Measurements from ENCODE around the gene GLIPR2.
"Not testable (repeated sequence)": the region's sequence is repeated elsewhere in the genome, so short reads cannot be mapped to it uniquely, and the experiment has no call there.

GLIPR2 gene

DNA sequence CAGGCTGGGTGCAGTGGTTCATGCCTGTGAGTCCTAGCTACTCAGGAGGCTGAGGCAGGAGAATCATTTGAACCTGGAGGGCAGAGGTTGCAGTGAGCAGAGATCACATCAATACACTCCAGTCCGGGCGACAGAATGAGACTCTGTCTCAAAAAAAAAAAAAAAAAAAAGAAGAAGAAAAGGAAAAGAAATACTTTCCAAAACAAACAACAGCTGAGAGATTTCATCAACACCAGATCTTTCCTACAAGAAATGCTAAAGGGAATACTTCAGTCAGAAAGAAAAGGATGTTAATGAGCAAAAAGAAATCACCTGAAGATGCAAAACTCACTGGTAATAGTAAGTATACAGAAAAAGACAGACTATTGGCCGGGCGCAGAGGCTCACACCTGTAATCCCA, 41.0 kb downstream of the GLIPR2 start:
- Histone ChIP-seq H3K27ac (no peak overlapping the region), H3K36me3 (no peaks in the 10 kb centered on the region), H3K4me2 (no peak overlapping the region), H3K4me1 (peaks cover 4 to 19% (median 12%) of the 10 kb centered on the region in 10 experiments; a peak in 15 of 20 replicates), H3K9me3 (replicated peaks in 1 of 11) (peaks cover 4 to 20% (median 16%) of the 10 kb centered on the region in 11 experiments; a peak in 19 of 22 replicates), H3K4me3 (no peak overlapping the region), H4K20me1 (no peaks in the 10 kb centered on the region), H3K27me3 (no peaks in the 10 kb centered on the region), H3K9ac (no peak overlapping the region)
- TF ChIP-seq Cebpa-rat (IDR thresholded peaks at IDR 0.05), result no peak

DNA sequence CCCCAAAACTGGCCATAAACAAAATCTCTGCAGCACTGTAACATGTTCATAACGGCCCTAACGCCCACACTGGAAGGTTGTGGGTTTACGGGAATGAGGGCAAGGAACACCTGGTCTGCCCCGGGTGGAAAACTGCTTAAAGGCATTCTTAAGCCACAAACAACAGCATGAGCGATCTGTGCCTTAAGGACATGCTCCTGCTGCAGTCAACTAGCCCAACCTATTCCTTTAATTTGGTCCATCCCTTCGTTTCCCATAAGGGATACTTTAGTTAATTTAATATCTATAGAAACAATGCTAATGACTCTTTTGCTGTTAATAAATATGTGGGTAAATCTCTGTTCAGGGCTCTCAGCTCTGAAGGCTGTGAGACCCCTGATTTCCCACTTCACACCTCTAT, 43.7 kb downstream of the GLIPR2 start:
- not testable (repeated sequence) for H3K9ac ChIP-seq, H4K20me1 ChIP-seq, H3K27me3 ChIP-seq, H3K4me2 ChIP-seq, H3K4me3 ChIP-seq, H3K36me3 ChIP-seq, H3K27ac ChIP-seq
- H3K4me1 ChIP-seq, result peaks cover 4 to 19% (median 12%) of the 10 kb centered on the region in 10 experiments; a peak in 15 of 20 replicates
- H3K9me3 ChIP-seq (replicated peaks in 1 of 11), result peaks cover 4 to 20% (median 16%) of the 10 kb centered on the region in 11 experiments; a peak in 19 of 22 replicates

DNA sequence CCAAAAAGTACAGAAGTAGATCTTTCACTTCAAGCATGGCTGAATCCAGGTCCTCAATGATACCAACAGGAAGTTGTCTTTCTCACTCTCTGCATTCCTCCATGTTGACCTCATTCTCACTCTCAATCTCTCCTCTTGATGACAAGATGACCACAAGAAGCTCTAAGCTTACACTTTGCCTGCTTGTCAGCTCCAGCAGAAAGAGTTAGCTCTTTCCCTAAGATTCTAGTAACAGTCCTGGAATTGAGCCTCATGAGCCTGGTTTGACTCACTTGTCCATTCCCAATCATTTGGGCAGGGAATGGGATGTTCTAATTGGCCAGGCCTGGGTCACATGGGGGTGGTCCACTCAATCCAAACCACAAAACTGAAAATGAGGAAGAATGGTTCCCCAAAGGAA, 50.9 kb downstream of the GLIPR2 start:
- Histone ChIP-seq H3K9ac (no peak overlapping the region), H3K4me3 (no peak overlapping the region), H3K4me2 (peak overlapping the region in 6 of 11 experiments; percentile 2 to 48 (median 30); a peak in 12 of 22 replicates), H3K27ac (no peak overlapping the region), H3K4me1 (peaks cover 21 to 28% (median 23%) of the 10 kb centered on the region in 10 experiments), H3K9me3 (replicated peaks in 1 of 11) (no peaks in the 10 kb centered on the region), H4K20me1 (peaks cover 9 to 16% (median 11%) of the 10 kb centered on the region in 11 experiments; a peak in 21 of 22 replicates), H3K36me3 (no peaks in the 10 kb centered on the region), H3K27me3 (no peaks in the 10 kb centered on the region)
- TF ChIP-seq Cebpa-rat (IDR thresholded peaks at IDR 0.05), result no peak

DNA sequence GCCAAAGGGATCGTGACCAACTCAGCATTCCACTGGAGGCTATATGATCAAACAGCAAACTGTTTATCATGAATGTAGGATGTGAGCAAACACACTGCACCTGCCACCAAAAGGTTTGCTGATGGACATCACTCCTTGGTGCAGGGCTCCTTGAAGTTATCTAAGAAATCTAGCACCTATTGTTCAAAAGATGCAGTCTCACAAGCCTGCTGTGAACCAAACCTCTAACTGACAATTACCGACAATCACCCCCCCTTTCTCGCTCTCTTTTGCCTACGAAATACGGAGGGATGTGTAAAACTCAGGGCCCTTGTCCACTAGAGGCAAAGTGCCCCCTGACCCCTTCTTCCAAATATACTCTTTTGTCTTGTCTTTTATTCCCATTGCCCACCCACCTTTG, 51.7 kb downstream of the GLIPR2 start:
- H3K4me2 ChIP-seq, result no peak overlapping the region
- H3K9ac ChIP-seq, result no peak overlapping the region
- no peak overlapping the region for H3K27ac ChIP-seq
- peaks cover 23 to 36% (median 31%) of the 10 kb centered on the region in 10 experiments for H3K4me1 ChIP-seq
- H3K36me3 ChIP-seq, result 0 out of 22 replicates have a peak, but pooled peaks cover 0 to 3% (median 0%) of the 10 kb centered on the region in 11 experiments
- no peak for TF ChIP-seq Cebpa-rat (IDR thresholded peaks at IDR 0.05)
- H4K20me1 ChIP-seq, result peaks cover 17 to 24% (median 19%) of the 10 kb centered on the region in 11 experiments; a peak in 21 of 22 replicates
- no peak overlapping the region for H3K4me3 ChIP-seq
- H3K9me3 ChIP-seq (replicated peaks in 1 of 11), result no peaks in the 10 kb centered on the region
- H3K27me3 ChIP-seq, result no peaks in the 10 kb centered on the region

DNA sequence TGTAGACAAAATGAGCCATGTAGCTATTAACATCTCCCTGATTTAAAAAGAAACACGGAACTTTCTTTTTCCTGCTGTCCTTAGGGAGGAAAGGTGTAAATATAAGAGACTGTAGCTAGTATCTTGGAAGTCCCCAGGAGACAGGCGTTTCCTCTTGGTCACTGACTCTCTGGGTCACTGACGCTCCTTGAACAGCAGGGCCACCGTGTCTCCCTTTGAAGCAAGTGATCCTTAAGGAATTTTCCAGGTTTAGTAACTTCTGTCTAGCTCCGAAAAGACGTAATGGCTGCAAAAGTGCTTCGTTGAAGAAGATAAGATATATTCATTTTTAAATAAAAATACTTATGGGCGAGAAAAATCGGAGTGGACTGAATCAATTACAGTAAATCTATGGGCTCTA, 53.4 kb downstream of the GLIPR2 start:
- Histone ChIP-seq H4K20me1 (peaks cover 35 to 42% (median 37%) of the 10 kb centered on the region in 11 experiments), H3K4me2 (peak overlapping the region; percentile 78 to 97 (median 89)), H3K9ac (peak overlapping the region; percentile 95 to 99 (median 97)), H3K4me3 (peak overlapping the region; percentile 79 to 99 (median 94)), H3K36me3 (peaks cover 0 to 21% (median 10%) of the 10 kb centered on the region in 11 experiments; a peak in 17 of 22 replicates), H3K9me3 (replicated peaks in 1 of 11) (no peaks in the 10 kb centered on the region), H3K27ac (peak overlapping the region; percentile 93 to 99 (median 96)), H3K27me3 (no peaks in the 10 kb centered on the region), H3K4me1 (peaks cover 40 to 54% (median 48%) of the 10 kb centered on the region in 10 experiments)
- TF ChIP-seq Cebpa-rat (IDR thresholded peaks at IDR 0.05), result no peak

DNA sequence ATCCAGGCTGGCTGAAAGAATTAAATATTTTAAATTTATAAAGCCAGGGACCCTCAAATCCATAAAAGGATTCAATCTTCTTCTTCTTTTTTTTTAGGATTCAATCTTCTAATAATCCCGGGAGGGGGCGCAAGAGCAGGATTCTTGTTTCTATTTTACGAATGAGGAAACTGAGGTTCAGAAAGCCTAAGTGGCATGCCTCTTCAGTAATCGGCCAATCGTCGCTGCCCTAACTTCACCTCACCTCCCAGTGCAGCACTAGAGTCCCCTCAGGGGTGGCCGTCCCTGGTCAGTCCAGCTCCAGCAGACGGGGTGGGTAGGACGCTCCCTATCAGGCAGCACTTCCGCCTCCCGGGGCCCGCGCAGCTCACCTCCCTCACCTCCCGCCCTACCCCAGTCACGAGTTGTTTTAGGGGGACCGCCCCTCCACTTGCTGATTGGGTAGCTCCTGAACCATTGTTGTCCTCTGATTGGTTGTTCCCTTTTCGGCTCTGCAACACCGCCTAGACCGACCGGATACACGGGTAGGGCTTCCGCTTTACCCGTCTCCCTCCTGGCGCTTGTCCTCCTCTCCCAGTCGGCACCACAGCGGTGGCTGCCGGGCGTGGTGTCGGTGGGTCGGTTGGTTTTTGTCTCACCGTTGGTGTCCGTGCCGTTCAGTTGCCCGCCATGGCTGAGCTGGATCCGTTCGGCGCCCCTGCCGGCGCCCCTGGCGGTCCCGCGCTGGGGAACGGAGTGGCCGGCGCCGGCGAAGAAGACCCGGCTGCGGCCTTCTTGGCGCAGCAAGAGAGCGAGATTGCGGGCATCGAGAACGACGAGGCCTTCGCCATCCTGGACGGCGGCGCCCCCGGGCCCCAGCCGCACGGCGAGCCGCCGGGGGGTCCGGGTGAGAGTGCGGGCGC, 54.1 kb downstream of the GLIPR2 start, which contains the start of gene CLTA:
Gene CLTA (plus strand): TSS at position 534 of the 902 bp plus-strand sequence. CDS start 136 bp downstream, at position 670.
- no peak for TF ChIP-seq Cebpa-rat (IDR thresholded peaks at IDR 0.05)
- Histone ChIP-seq H3K27me3 (no peaks in the 10 kb centered on the region), H3K4me3 (peak within 1 kb of the TSS; percentile 79 to 99 (median 94)), H3K4me1 (peaks cover 47 to 56% (median 49%) of the 10 kb centered on the region in 10 experiments), H3K9me3 (replicated peaks in 1 of 11) (no peaks in the 10 kb centered on the region), H3K36me3 (peaks cover 5 to 27% (median 17%) of the 10 kb centered on the region in 11 experiments; a peak in 21 of 22 replicates), H3K4me2 (peak within 1 kb of the TSS; percentile 95 to 99 (median 97)), H3K9ac (peak within 1 kb of the TSS; percentile 95 to 99 (median 97)), H3K27ac (peak within 1 kb of the TSS; percentile 93 to 99 (median 96)), H4K20me1 (peaks cover 42 to 48% (median 44%) of the 10 kb centered on the region in 11 experiments)

DNA sequence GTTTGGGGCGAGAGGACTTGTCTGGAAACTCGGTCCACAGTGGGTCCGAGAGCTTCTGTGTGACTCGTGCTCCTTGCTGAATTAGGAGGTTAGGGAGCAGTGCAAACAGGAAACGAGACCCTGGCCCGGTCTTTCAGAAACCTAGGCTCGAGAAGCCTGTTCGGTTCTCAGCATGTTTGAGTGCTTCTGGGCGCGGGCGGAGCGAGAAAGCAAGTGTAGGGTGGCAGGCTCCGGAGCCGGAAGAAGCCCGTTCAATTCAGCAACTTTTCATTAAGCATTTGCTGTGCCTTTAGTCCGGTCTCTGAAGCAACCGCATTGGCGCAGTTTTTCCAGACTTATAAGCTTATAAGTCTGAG, 54.7 kb downstream of the GLIPR2 start:
- peak overlapping the region; percentile 95 to 99 (median 97) for H3K9ac ChIP-seq
- peak overlapping the region; percentile 93 to 99 (median 96) for H3K27ac ChIP-seq
- peaks cover 47 to 56% (median 49%) of the 10 kb centered on the region in 10 experiments for H3K4me1 ChIP-seq
- H3K4me3 ChIP-seq, result peak overlapping the region; percentile 79 to 99 (median 94)
- no peaks in the 10 kb centered on the region for H3K9me3 ChIP-seq (replicated peaks in 1 of 11)
- H4K20me1 ChIP-seq, result peaks cover 48 to 55% (median 50%) of the 10 kb centered on the region in 11 experiments
- H3K27me3 ChIP-seq, result no peaks in the 10 kb centered on the region
- no peak for TF ChIP-seq Cebpa-rat (IDR thresholded peaks at IDR 0.05)
- peaks cover 11 to 34% (median 22%) of the 10 kb centered on the region in 11 experiments; a peak in 21 of 22 replicates for H3K36me3 ChIP-seq
- H3K4me2 ChIP-seq, result peak overlapping the region; percentile 95 to 99 (median 97)

DNA sequence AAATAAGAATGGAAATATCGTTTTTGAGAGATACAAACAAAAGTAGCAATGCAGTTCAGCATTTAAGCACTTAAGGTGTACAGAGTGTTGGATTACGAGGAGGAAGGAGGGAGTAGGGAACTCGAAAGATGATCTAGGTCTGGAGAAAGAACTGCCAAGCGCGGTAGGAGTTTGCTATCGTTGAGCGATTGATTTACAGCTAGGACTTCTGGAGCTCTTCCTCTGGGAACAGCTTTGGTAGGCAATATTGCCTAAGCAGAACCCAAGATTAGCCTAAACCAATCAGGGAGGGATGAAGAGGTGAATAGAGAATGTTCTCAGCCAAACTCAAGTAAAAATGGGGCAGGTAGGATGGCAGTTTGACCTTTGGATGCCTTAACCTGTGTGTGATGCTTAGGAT, 55.2 kb downstream of the GLIPR2 start:
- Histone ChIP-seq H3K4me2 (peak overlapping the region; percentile 95 to 99 (median 97)), H3K4me3 (peak overlapping the region; percentile 79 to 99 (median 94)), H3K9ac (peak overlapping the region; percentile 95 to 99 (median 97)), H3K9me3 (replicated peaks in 1 of 11) (no peaks in the 10 kb centered on the region), H3K27ac (peak overlapping the region; percentile 93 to 99 (median 96)), H4K20me1 (peaks cover 52 to 59% (median 54%) of the 10 kb centered on the region in 11 experiments), H3K4me1 (peaks cover 47 to 56% (median 51%) of the 10 kb centered on the region in 10 experiments), H3K27me3 (no peaks in the 10 kb centered on the region), H3K36me3 (peaks cover 15 to 38% (median 27%) of the 10 kb centered on the region in 11 experiments; a peak in 21 of 22 replicates)
- no peak for TF ChIP-seq Cebpa-rat (IDR thresholded peaks at IDR 0.05)

DNA sequence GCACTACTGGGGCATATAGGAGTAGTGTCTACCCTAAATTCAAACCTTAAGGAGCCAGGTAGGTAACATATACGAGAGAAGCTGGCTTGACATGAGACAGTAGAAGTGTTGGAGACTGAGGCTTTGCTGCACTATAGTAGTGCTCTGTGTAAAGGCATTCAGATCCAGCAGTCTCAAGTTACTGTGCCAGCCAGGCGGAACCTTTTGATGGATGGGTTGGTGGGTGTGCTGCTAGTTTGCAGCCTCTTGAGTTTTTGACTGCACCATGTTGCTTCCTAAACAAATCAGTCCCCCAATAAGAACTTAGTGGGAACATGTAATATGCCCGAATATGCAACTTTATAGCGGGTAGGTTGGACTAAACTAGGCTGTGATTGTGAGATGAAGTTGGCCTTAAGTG, 55.7 kb downstream of the GLIPR2 start:
- Histone ChIP-seq H4K20me1 (peaks cover 57 to 64% (median 59%) of the 10 kb centered on the region in 11 experiments), H3K4me2 (peak overlapping the region; percentile 95 to 99 (median 97)), H3K4me3 (peak overlapping the region; percentile 79 to 99 (median 94)), H3K9ac (peak overlapping the region; percentile 95 to 99 (median 97)), H3K27me3 (no peaks in the 10 kb centered on the region), H3K27ac (peak overlapping the region; percentile 93 to 99 (median 96); a peak in 20 of 22 replicates), H3K4me1 (peaks cover 44 to 56% (median 49%) of the 10 kb centered on the region in 10 experiments), H3K9me3 (replicated peaks in 1 of 11) (no peaks in the 10 kb centered on the region), H3K36me3 (peaks cover 20 to 43% (median 32%) of the 10 kb centered on the region in 11 experiments; a peak in 21 of 22 replicates)
- no peak for TF ChIP-seq Cebpa-rat (IDR thresholded peaks at IDR 0.05)
